Stimulated activated CD8-positive, alpha-beta memory T cell treated with anti-CD3 and anti-CD28 coated beads, Interleukin-4, amount 100 ng/mL, for 48 hours (primary cell): Measurements from ENCODE around the gene NXNL2.

Experiments used
- DNase-seq: peaks from one replicate; pipeline ENCODE4 v3.0.0-alpha.2; 2020

The NXNL2 gene

GRCh38 chr9:88580961-88581360 lies 46.0 kb downstream of the NXNL2 start:
- DNase-seq = no peak

DNA sequence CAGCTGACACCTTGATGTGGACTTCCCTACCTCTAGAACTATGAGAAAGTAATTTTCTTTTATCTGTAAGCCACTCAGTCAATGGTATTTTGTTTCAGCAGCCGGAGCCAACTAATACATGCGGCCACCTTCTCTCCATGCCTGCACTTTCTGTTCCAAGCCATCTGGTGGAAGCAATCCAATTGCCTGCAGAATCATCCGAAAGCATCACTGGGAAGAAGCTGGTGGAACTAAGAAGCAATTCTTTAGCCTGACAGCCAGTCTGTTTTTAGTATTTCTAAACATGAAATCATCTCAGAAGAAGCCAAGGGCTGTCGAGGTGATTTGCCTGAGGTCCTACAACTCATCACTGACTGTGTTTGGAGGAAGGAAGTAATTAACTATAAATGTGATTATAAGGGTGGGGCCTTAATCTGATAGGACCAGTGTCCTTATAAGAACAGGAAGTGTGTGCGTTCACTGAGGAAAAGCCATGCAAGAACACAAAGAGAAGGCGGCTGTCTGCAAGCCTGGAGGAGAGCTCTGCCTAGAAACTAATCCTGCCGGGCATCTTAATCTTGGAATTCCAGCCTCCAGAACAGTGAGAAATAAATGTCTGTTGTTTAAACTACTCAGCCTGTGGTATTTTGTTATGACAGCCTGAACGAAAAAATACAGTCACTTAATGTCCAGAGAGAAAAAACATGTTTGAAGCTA lies 49.1 kb downstream of the NXNL2 start:
- DNase-seq = no peak

- no peak for DNase-seq
Observed at GRCh38 chr9:88585426-88585825, 50.4 kb downstream of the NXNL2 start.

DNA sequence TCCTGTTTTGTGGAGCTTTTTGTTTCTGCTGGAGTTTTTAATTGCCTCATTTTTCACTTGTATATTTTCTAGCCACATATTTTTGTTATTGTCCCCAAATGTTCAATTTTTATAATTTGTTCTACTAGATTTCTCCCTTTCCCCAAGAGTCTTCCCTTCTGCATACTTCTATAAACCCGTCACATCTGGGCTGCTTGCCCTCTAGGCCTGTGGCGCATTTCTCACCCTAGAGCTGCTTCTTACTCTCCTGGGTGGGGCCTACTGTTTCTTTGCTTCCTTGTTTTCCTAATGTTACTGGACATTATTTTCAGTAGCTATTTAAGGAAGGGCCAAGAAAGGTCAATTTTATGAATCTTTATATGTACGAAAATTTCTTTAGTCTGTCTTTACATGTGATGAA lies 51.5 kb downstream of the NXNL2 start:
- DNase-seq = no peak

- no peak for DNase-seq
Observed at GRCh38 chr9:88587182-88587581, 52.2 kb downstream of the NXNL2 start.

- DNase-seq = no peak
Observed at GRCh38 chr9:88587885-88588649, 53.1 kb downstream of the NXNL2 start.

GRCh38 chr9:88589656-88590055 lies 54.7 kb downstream of the NXNL2 start:
- DNase-seq = no peak

GRCh38 chr9:88590558-88591146 lies 55.7 kb downstream of the NXNL2 start:
- DNase-seq = peak; percentile 36

DNA sequence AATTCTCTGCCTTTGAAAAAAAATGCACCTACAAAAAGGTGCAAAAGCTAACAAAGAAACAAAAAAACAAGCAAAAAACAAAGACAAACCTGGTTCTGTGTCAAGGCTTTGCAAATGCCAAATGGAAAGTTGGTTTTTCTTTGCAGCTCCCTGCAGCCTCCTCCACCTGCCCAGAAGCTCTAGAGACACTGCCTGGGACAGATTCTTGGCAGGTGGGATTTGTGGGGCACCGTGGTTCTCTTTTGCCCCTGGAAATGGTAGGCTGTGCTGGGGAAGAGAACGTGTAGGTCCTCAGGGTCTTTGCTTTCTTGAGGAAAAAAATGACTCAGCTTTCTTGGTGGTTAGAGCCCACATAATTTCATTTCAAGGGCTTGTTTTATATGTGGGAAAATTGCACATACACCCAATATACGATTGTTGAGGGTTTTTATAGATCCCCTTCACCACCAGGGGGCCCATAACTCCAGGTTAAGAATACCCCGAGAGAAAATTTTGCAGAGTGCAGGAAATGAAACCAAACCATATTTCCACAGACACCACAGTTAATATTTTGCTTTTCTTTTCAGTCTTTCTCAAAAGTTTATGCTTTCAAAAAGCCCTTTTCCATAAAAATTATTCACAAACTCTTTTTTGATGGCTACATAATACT lies 58.7 kb downstream of the NXNL2 start:
- DNase-seq = peak; percentile 68
